ENCODE measurements around the gene PTPRU. TPM values are rescaled to one million over a fixed set of nuclear protein-coding genes. Genes with fewer than 3 reads are reported as not detected.

The PTPRU gene
- total RNA-seq, 1 experiment from 2014 or later = 35.5 TPM

- in situ Hi-C loops (cut with HindIII; ENCODE audit: low sequenced_read_pairs) = no loop called here
- DNase-seq (ENCODE audit: low spot score) = no peak
Observed at GRCh38 chr1:29364101-29364678, 127.9 kb downstream of the PTPRU start.

DNA sequence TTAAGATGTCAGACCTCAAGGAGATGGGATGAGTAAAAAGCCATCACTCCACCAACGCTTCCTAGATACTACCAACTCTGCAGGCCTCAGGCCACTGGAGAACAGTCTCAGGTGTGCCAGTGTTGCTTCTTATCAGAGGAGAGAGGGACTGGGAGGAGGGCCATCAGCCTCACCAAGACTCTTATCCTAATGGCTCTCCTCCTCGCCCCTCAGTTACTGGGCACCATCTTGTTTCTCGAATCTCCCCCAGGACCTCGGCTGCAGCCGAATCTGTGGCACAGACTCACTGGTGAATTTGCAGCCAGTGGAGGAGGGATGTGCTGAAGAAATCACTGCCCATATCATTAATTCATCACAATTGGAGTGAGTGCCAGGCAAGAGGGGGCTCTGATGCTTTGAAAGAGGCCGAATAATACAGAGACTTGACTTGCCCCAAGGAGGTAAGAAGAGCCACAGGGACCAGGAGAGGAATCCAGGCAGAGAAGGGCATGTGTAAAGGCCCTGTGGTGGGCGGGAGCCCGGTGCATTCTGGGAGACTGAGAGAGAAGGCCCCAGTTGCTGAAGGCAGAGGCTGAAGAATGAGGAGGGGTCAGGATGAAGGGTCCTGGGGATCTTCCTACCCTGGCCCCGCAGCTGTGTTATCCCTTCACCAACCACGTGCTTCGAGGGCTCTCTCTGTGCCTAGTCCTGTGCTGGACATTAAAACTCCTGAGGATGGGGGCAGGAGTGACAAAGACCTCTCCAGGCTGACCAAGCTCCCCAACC is 129.8 kb downstream of the PTPRU start:
- DNase-seq (ENCODE audit: low spot score) = no peak
- in situ Hi-C loops (cut with HindIII; ENCODE audit: low sequenced_read_pairs) = no loop called here

- in situ Hi-C loops (cut with HindIII; ENCODE audit: low sequenced_read_pairs) = no loop called here
Observed at GRCh38 chr1:29368936-29369932, 132.9 kb downstream of the PTPRU start.

GRCh38 chr1:29370067-29370466 is 133.7 kb downstream of the PTPRU start:
- DNase-seq (ENCODE audit: low spot score) = peak; percentile 15
- in situ Hi-C loops (cut with HindIII; ENCODE audit: low sequenced_read_pairs) = no loop called here

More at GRCh38 chr1:29368936-29369932, 132.9 kb downstream of the PTPRU start:
- DNase-seq (ENCODE audit: low spot score) = no peak

GRCh38 chr1:29371332-29371731 is 135.0 kb downstream of the PTPRU start:
- in situ Hi-C loops (cut with HindIII; ENCODE audit: low sequenced_read_pairs) = no loop called here
- DNase-seq (ENCODE audit: low spot score) = no peak

GRCh38 chr1:29372108-29372507 is 135.8 kb downstream of the PTPRU start:
- in situ Hi-C loops (cut with HindIII; ENCODE audit: low sequenced_read_pairs) = no loop called here
- no peak for DNase-seq (ENCODE audit: low spot score)

Other genes starting within 250 kb of the PTPRU start
- 18.4 and 21.2 TPM in 2 replicates for gene TMEM200B, start 112.6 kb upstream of the PTPRU start, total RNA-seq (2014; rRNA removed; shearing (Covaris generic))
- 34.1 and 39.5 TPM in 2 replicates for gene SRSF4, start 54.6 kb upstream of the PTPRU start, total RNA-seq (2014; rRNA removed; shearing (Covaris generic))
- gene MECR, start 5.6 kb upstream of the PTPRU start, total RNA-seq (2014; rRNA removed; shearing (Covaris generic)) = 34.2 and 41.0 TPM in 2 replicates